GM19467 (cell line): ENCODE data around the gene SYK.
"Not testable (repeated sequence)": the region's sequence is repeated elsewhere in the genome, so short reads cannot be mapped to it uniquely, and the experiment has no call there.

Experiments used
- ATAC-seq: cut with Tn5 transposase; IDR thresholded peaks from one replicate; pipeline ENCODE4 v1.9.1; 2021; ENCODE audit warnings: mild to moderate bottlenecking, moderate library complexity; ENCODE audit not compliant: unreplicated experiment

SYK gene

GRCh38 chr9:90872835-90873294 is 71.2 kb downstream of the SYK start:
- ATAC-seq: no peak

- ATAC-seq: no peak
Measured at GRCh38 chr9:90873422-90873821, 71.8 kb downstream of the SYK start.

- ATAC-seq: no peak
Measured at GRCh38 chr9:90874194-90874593, 72.6 kb downstream of the SYK start.

- no peak for ATAC-seq
Measured at GRCh38 chr9:90878562-90878961, 76.9 kb downstream of the SYK start.

- ATAC-seq: no peak
Measured at GRCh38 chr9:90880066-90880465, 78.4 kb downstream of the SYK start.

GRCh38 chr9:90880669-90881068 is 79.0 kb downstream of the SYK start:
- no peak for ATAC-seq

GRCh38 chr9:90881648-90882047 is 80.0 kb downstream of the SYK start:
- peak; percentile 54 for ATAC-seq

- no peak for ATAC-seq
Measured at GRCh38 chr9:90882991-90883600, 81.5 kb downstream of the SYK start.

GRCh38 chr9:90883661-90884060 is 82.0 kb downstream of the SYK start:
- ATAC-seq: no peak

GRCh38 chr9:90884178-90884577 is 82.6 kb downstream of the SYK start:
- no peak for ATAC-seq

- ATAC-seq: not testable (repeated sequence)
Measured at GRCh38 chr9:90886868-90887267, 85.2 kb downstream of the SYK start.

- ATAC-seq: no peak
Measured at GRCh38 chr9:90888941-90889340, 87.3 kb downstream of the SYK start.

GRCh38 chr9:90890146-90890810 is 88.7 kb downstream of the SYK start:
- no peak for ATAC-seq

GRCh38 chr9:90891308-90892040 is 89.9 kb downstream of the SYK start:
- ATAC-seq: no peak

- ATAC-seq: no peak
Measured at GRCh38 chr9:90892918-90893317, 91.3 kb downstream of the SYK start.

- ATAC-seq: no peak
Measured at GRCh38 chr9:90893706-90894105, 92.1 kb downstream of the SYK start.

- no peak for ATAC-seq
Measured at GRCh38 chr9:90894986-90895687, 93.5 kb downstream of the SYK start.

GRCh38 chr9:90895786-90896185 is 94.2 kb downstream of the SYK start:
- no peak for ATAC-seq

GRCh38 chr9:90896231-90896630 is 94.6 kb downstream of the SYK start:
- ATAC-seq: no peak

- ATAC-seq: no peak
Measured at GRCh38 chr9:90898228-90898627, 96.6 kb downstream of the SYK start.

GRCh38 chr9:90899287-90899686 is 97.7 kb downstream of the SYK start:
- ATAC-seq: no peak
